WTC11 (cell line): Measurements from ENCODE around the gene UMODL1. TPM values are rescaled to one million over a fixed set of nuclear protein-coding genes. Genes with fewer than 3 reads are reported as not detected.
A peak's percentile ranks its signal among the peaks of the same experiment; 100 is the strongest.

Experiments used
- ATAC-seq: fragments of 200-7000 bp; cut with Tn5 transposase; 2 replicates; pipeline ENCODE4 v1.10.0; 2021; ENCODE audit warnings: mild to moderate bottlenecking, moderate library complexity
- CTCF ChIA-PET: fragments of 300-600 bp; sonication (Branson Sonifier 250); formaldehyde crosslinking; loops from one replicate; lab custom pipeline; 2021; ENCODE audit warnings: antibody characterized with exemption; lab: Charles Lee
- POLR2A ChIA-PET: fragments of 350-600 bp; sonication (Branson Sonifier 250); formaldehyde crosslinking; loops from one replicate; lab custom pipeline; 2021; ENCODE audit warnings: antibody characterized with exemption; lab: Charles Lee
- DNase-seq: peaks from one replicate; pipeline ENCODE4 v3.0.0; 2021; ENCODE audit warnings: low spot score
- H3K27ac Mint-ChIP-seq: 2 replicates; pipeline ENCODE4 v1.8.0; 2021; ENCODE audit warnings: mixed read lengths
- H3K27me3 Mint-ChIP-seq: 2 replicates; pipeline ENCODE4 v1.8.0; 2021; ENCODE audit warnings: low read depth, mild to moderate bottlenecking, moderate library complexity, mixed read lengths
- H3K36me3 Mint-ChIP-seq: 2 replicates; pipeline ENCODE4 v1.8.0; 2021; ENCODE audit warnings: mixed read lengths
- H3K4me1 Mint-ChIP-seq: 2 replicates; pipeline ENCODE4 v1.8.0; 2022; ENCODE audit warnings: mixed read lengths
- H3K4me3 Mint-ChIP-seq: 2 replicates; pipeline ENCODE4 v1.8.0; 2021; ENCODE audit warnings: mild to moderate bottlenecking, moderate library complexity, mixed read lengths
- H3K9me3 Mint-ChIP-seq: 2 replicates; pipeline ENCODE4 v1.8.0; 2021; ENCODE audit warnings: mixed read lengths
- ARID4B ChIP-seq: sonication (generic); formaldehyde crosslinking; IDR thresholded peaks from 2 replicates; pipeline ENCODE4 v1.8.0; 2023; ENCODE audit warnings: missing genetic modification reagents, mild to moderate bottlenecking, borderline replicate concordance
- ATF3 ChIP-seq: sonication (generic); formaldehyde crosslinking; conservative IDR thresholded peaks from 2 replicates; pipeline ENCODE4 v1.8.1; 2022; ENCODE audit warnings: mild to moderate bottlenecking, missing genetic modification reagents
- CBFB ChIP-seq: sonication (generic); formaldehyde crosslinking; IDR thresholded peaks from 2 replicates; pipeline ENCODE4 v1.8.1; 2022; ENCODE audit warnings: mild to moderate bottlenecking, low read depth, missing genetic modification reagents
- CDX4 ChIP-seq: fragments of 250-450 bp; sonication (Bioruptor Pico); IDR thresholded peaks from 2 replicates; pipeline ENCODE4 v1.9.0; 2021; ENCODE audit warnings: moderate library complexity, mild to moderate bottlenecking, inconsistent platforms, borderline replicate concordance
- FOXK1 ChIP-seq: sonication (generic); formaldehyde crosslinking; IDR thresholded peaks from 2 replicates; pipeline ENCODE4 v1.8.0; 2022; ENCODE audit warnings: mild to moderate bottlenecking, moderate library complexity, missing genetic modification reagents
- FOXP1 ChIP-seq: sonication (generic); formaldehyde crosslinking; IDR thresholded peaks from 2 replicates; pipeline ENCODE4 v1.8.0; 2022; ENCODE audit warnings: missing genetic modification reagents, mild to moderate bottlenecking, moderate library complexity, borderline replicate concordance
- GABPB1 ChIP-seq: sonication (generic); formaldehyde crosslinking; IDR thresholded peaks from 2 replicates; pipeline ENCODE4 v1.8.1; 2023; ENCODE audit warnings: mild to moderate bottlenecking, missing genetic modification reagents
- IRF2 ChIP-seq: sonication (generic); formaldehyde crosslinking; IDR thresholded peaks from 2 replicates; pipeline ENCODE4 v1.8.0; 2022; ENCODE audit warnings: low read depth, missing genetic modification reagents, borderline replicate concordance
- NFYB ChIP-seq: sonication (generic); formaldehyde crosslinking; conservative IDR thresholded peaks from 2 replicates; pipeline ENCODE4 v1.8.0; 2022; ENCODE audit warnings: low read depth, missing genetic modification reagents
- ZNF317 ChIP-seq: sonication (generic); formaldehyde crosslinking; IDR thresholded peaks from 2 replicates; pipeline ENCODE4 v1.8.1; 2023; ENCODE audit warnings: low read depth, mild to moderate bottlenecking, moderate library complexity, missing genetic modification reagents, borderline replicate concordance
- ZNF425 ChIP-seq: fragments of 250-450 bp; sonication (Bioruptor Pico); conservative IDR thresholded peaks from 2 replicates; pipeline ENCODE4 v1.9.0; 2021; ENCODE audit warnings: mild to moderate bottlenecking
- total RNA-seq: library from RNA; stranded (reverse); gene quantifications from 3 replicates; pipeline ENCODE4 v1.2.3, GENCODE V29; 2021

Gene UMODL1
- total RNA-seq, 1 experiment from 2014 or later = not detected

GRCh38 chr21:42039911-42040351 lies 31.2 kb upstream of the UMODL1 start (continued):
- TF ChIP-seq ZNF425 (CRISPR knock-in tag) = no peak
- TF ChIP-seq, all 79 proteins: peak for 0

GRCh38 chr21:42040411-42041180 lies 30.5 kb upstream of the UMODL1 start:
- H3K27ac Mint-ChIP-seq = no peak overlapping the region
- H3K9me3 Mint-ChIP-seq = peaks cover 13% of the 10 kb centered on the region
- ChIA-PET CTCF (no interaction called here), POLR2A (no interaction called here)
- no peaks in the 10 kb centered on the region; the same call in 1 of the 2 replicates for H3K27me3 Mint-ChIP-seq
- 0 out of 2 replicates have a peak, but pooled peaks cover 6% of the 10 kb centered on the region for H3K4me1 Mint-ChIP-seq
- ATAC-seq = no peak
- no peak overlapping the region for H3K4me3 Mint-ChIP-seq
- DNase-seq = no peak
- H3K36me3 Mint-ChIP-seq = no peaks in the 10 kb centered on the region
- TF ChIP-seq IRF2 (CRISPR knock-in tag) = no peak
- peak; percentile 57; the same call in 1 of the 2 replicates for TF ChIP-seq GABPB1 (CRISPR knock-in tag)
- TF ChIP-seq, all 79 proteins: peak for 1

- TF ChIP-seq CDX4 (no peak), ZNF317 (CRISPR knock-in tag) (no peak), ATF3 (CRISPR knock-in tag) (no peak), FOXK1 (no peak), ARID4B (CRISPR knock-in tag) (no peak), CBFB (no peak), NFYB (CRISPR knock-in tag) (no peak), FOXP1 (CRISPR knock-in tag) (no peak)
- Mint-ChIP-seq H3K4me3 (no peak overlapping the region), H3K36me3 (no peaks in the 10 kb centered on the region), H3K9me3 (peaks cover 10% of the 10 kb centered on the region), H3K4me1 (0 out of 2 replicates have a peak, but pooled peaks cover 6% of the 10 kb centered on the region), H3K27me3 (no peaks in the 10 kb centered on the region; the same call in 1 of the 2 replicates), H3K27ac (no peak overlapping the region)
- no peak for ATAC-seq
- CTCF ChIA-PET = interaction anchor here (1.0 to 1.9 kb wide), 2 partner anchors 67 to 76 kb away, joined by 3 to 5 read pairs; no protein-coding TSS in a partner anchor
- POLR2A ChIA-PET = no interaction called here
- DNase-seq = no peak
These were observed 29.9 kb upstream of the UMODL1 start for GRCh38 chr21:42041246-42041645.
